ENCODE results near the gene SMARCC1.

Gene SMARCC1

DNA sequence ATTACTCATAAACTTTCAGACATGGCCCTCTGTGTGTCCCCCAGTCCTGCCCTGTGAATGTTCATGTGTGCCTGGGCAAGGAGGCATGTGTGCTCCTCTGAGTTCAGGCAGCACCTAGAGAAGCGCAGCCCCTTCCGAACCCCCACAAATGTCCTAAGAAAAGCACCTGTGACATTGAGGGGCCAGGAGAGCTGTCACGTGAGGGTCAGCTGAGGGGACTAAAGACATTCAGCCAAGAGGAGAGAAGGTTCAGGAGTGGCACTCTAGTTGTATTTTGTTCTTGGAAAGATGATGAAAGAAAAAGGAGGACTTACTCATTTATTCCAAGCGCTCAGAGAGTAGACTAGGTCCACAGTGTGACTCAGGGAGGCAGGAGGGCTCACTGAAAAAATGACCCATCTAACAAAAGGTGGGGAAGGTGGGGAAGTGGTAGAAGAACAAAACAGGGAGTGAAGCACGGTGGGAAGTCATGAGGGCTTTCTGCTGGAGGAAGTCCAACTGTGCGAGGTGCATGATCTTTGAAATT is 240.0 kb downstream of the SMARCC1 start:
- Histone ChIP-seq H3K9me3 (ENCODE audit: control insufficient read depth, insufficient read depth, low read depth, low read length) (no peaks in the 10 kb centered on the region), H3K36me3 (ENCODE audit: control insufficient read depth in 2 of 2, insufficient read depth in 1 of 2, low read length in 2 of 2) (no peaks in the 10 kb centered on the region), H3K4me3 (ENCODE audit: low read depth, low read length) (no peak overlapping the region), H3K27ac (ENCODE audit: extremely low read depth, low read depth, low read length) (no peak overlapping the region), H3K4me1 (ENCODE audit: control insufficient read depth, insufficient read depth, low read length) (no peaks in the 10 kb centered on the region)
- TF ChIP-seq, protein P1, sequence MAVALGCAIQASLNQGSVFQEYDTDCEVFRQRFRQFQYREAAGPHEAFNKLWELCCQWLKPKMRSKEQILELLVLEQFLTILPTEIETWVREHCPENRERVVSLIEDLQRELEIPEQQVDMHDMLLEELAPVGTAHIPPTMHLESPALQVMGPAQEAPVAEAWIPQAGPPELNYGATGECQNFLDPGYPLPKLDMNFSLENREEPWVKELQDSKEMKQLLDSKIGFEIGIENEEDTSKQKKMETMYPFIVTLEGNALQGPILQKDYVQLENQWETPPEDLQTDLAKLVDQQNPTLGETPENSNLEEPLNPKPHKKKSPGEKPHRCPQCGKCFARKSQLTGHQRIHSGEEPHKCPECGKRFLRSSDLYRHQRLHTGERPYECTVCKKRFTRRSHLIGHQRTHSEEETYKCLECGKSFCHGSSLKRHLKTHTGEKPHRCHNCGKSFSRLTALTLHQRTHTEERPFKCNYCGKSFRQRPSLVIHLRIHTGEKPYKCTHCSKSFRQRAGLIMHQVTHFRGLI (tag by site-specific recombination; IDR thresholded peaks at IDR 0.05), result no peak
- TF ChIP-seq ZNF560 (tag by site-specific recombination; IDR thresholded peaks at IDR 0.05; ENCODE audit: borderline replicate concordance) (no peak), ZNF768 (tag by site-specific recombination; IDR thresholded peaks at IDR 0.05) (no peak), ZEB2 (tag by site-specific recombination; IDR thresholded peaks at IDR 0.05) (no peak), OVOL3 (tag by site-specific recombination; IDR thresholded peaks at IDR 0.05) (no peak), RBAK (tag by site-specific recombination; IDR thresholded peaks at IDR 0.05) (no peak), ZNF146 (tag by site-specific recombination; IDR thresholded peaks at IDR 0.05) (no peak), ZNF585B (tag by site-specific recombination; IDR thresholded peaks at IDR 0.05) (no peak)
- ChIA-PET CTCF (interaction anchor here (0.6 kb wide), 1 partner anchor 65 kb away, joined by 3 read pairs; no protein-coding TSS in a partner anchor), POLR2A (no interaction called here)

DNA sequence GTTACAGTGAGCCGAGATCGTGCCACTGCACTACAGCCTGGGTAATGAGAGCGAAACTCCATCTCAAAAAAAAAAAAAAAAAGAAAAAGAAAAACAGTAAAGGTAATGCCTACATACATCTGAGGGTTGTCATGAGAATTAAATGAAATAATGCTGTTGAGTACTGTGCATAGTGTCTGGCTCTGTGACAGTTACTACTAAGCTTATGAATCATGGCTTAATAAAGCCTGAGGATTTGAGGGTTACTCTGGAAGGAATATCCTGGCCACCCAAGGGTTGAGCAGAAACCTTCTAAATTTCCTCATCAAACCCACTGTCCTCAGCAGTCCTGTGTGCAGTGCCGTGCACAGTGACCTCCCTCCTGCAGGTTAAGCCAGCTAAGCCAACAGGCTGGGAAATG is 241.4 kb downstream of the SMARCC1 start:
- no peaks in the 10 kb centered on the region for H3K36me3 ChIP-seq (ENCODE audit: control insufficient read depth in 2 of 2, insufficient read depth in 1 of 2, low read length in 2 of 2)
- no peaks in the 10 kb centered on the region for H3K4me1 ChIP-seq (ENCODE audit: control insufficient read depth, insufficient read depth, low read length)
- TF ChIP-seq ZNF394 (tag by site-specific recombination; IDR thresholded peaks at IDR 0.05; ENCODE audit: borderline replicate concordance), result no peak
- no peak for TF ChIP-seq ZNF707 (tag by site-specific recombination; IDR thresholded peaks at IDR 0.05)
- no peak for TF ChIP-seq ZFP37 (tag by site-specific recombination; IDR thresholded peaks at IDR 0.05)
- TF ChIP-seq YY1 (tag by site-specific recombination; IDR thresholded peaks at IDR 0.05), result no peak
- no peak for TF ChIP-seq ZNF510 (tag by site-specific recombination; IDR thresholded peaks at IDR 0.05; ENCODE audit: insufficient replicate concordance)
- TF ChIP-seq ATF2 (tag by site-specific recombination; IDR thresholded peaks at IDR 0.05; ENCODE audit: low read depth), result no peak
- TF ChIP-seq ZSCAN5A (tag by site-specific recombination; IDR thresholded peaks at IDR 0.05), result no peak
- ChIA-PET POLR2A (no interaction called here), CTCF (no interaction called here)
- H3K27ac ChIP-seq (ENCODE audit: extremely low read depth, low read depth, low read length), result no peak overlapping the region
- no peak overlapping the region for H3K4me3 ChIP-seq (ENCODE audit: low read depth, low read length)
- no peaks in the 10 kb centered on the region for H3K9me3 ChIP-seq (ENCODE audit: control insufficient read depth, insufficient read depth, low read depth, low read length)

GRCh38 chr3:47536967-47537366 is 244.7 kb downstream of the SMARCC1 start:
- Histone ChIP-seq H3K4me3 (ENCODE audit: low read depth, low read length) (no peak overlapping the region), H3K36me3 (ENCODE audit: control insufficient read depth in 2 of 2, insufficient read depth in 1 of 2, low read length in 2 of 2) (no peaks in the 10 kb centered on the region), H3K9me3 (ENCODE audit: control insufficient read depth, insufficient read depth, low read depth, low read length) (no peaks in the 10 kb centered on the region), H3K27ac (ENCODE audit: extremely low read depth, low read depth, low read length) (no peak overlapping the region), H3K4me1 (ENCODE audit: control insufficient read depth, insufficient read depth, low read length) (no peaks in the 10 kb centered on the region)
- TF ChIP-seq, protein P2, sequence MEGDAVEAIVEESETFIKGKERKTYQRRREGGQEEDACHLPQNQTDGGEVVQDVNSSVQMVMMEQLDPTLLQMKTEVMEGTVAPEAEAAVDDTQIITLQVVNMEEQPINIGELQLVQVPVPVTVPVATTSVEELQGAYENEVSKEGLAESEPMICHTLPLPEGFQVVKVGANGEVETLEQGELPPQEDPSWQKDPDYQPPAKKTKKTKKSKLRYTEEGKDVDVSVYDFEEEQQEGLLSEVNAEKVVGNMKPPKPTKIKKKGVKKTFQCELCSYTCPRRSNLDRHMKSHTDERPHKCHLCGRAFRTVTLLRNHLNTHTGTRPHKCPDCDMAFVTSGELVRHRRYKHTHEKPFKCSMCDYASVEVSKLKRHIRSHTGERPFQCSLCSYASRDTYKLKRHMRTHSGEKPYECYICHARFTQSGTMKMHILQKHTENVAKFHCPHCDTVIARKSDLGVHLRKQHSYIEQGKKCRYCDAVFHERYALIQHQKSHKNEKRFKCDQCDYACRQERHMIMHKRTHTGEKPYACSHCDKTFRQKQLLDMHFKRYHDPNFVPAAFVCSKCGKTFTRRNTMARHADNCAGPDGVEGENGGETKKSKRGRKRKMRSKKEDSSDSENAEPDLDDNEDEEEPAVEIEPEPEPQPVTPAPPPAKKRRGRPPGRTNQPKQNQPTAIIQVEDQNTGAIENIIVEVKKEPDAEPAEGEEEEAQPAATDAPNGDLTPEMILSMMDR (tag by site-specific recombination; IDR thresholded peaks at IDR 0.05), result no peak
- TF ChIP-seq ZNF558 (tag by site-specific recombination; IDR thresholded peaks at IDR 0.05) (no peak), ZNF133 (tag by site-specific recombination; IDR thresholded peaks at IDR 0.05) (no peak), ZNF174 (tag by site-specific recombination; IDR thresholded peaks at IDR 0.05) (no peak), ZNF394 (tag by site-specific recombination; IDR thresholded peaks at IDR 0.05; ENCODE audit: borderline replicate concordance) (no peak), SALL2 (tag by site-specific recombination; IDR thresholded peaks at IDR 0.05; ENCODE audit: borderline replicate concordance) (no peak), BCL11B (tag by site-specific recombination; IDR thresholded peaks at IDR 0.05; ENCODE audit: low read depth) (no peak), ZNF768 (tag by site-specific recombination; IDR thresholded peaks at IDR 0.05) (no peak), HOXC10 (CRISPR knock-in tag; IDR thresholded peaks at IDR 0.05) (no peak), ZFP37 (tag by site-specific recombination; IDR thresholded peaks at IDR 0.05) (no peak)
- TF ChIP-seq, protein P3, sequence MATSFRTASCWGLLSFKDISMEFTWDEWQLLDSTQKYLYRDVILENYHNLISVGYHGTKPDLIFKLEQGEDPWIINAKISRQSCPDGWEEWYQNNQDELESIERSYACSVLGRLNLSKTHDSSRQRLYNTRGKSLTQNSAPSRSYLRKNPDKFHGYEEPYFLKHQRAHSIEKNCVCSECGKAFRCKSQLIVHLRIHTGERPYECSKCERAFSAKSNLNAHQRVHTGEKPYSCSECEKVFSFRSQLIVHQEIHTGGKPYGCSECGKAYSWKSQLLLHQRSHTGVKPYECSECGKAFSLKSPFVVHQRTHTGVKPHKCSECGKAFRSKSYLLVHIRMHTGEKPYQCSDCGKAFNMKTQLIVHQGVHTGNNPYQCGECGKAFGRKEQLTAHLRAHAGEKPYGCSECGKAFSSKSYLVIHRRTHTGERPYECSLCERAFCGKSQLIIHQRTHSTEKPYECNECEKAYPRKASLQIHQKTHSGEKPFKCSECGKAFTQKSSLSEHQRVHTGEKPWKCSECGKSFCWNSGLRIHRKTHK (tag by site-specific recombination; IDR thresholded peaks at IDR 0.05), result no peak
- ChIA-PET CTCF (no interaction called here), POLR2A (no interaction called here)
